Hepatocyte (in vitro differentiated cells): ENCODE results near the gene MICAL2. TPM values are rescaled to one million over a fixed set of nuclear protein-coding genes. Genes with fewer than 3 reads are reported as not detected.

Experiments used
- DNase-seq: peaks from one replicate; pipeline ENCODE4 v3.0.0-alpha.2; 2016; ENCODE audit warnings: low spot score
- H2AFZ ChIP-seq: fragments of 200-600 bp; sonication (generic); 2 replicates; pipeline ENCODE4 v1.6.0; 2016; ENCODE audit warnings: antibody characterized with exemption, mild to moderate bottlenecking
- H3K27ac ChIP-seq: fragments of 200-600 bp; sonication (generic); 2 replicates; pipeline ENCODE4 v1.5.1; 2016; ENCODE audit warnings: mild to moderate bottlenecking
- H3K27me3 ChIP-seq: fragments of 200-600 bp; sonication (generic); 2 replicates; pipeline ENCODE4 v1.6.1; 2016
- H3K36me3 ChIP-seq: fragments of 200-600 bp; sonication (generic); replicated peaks from 2 replicates; pipeline ENCODE4 v1.5.1; 2016; ENCODE audit warnings: low read depth; ENCODE audit not compliant: insufficient read depth
- H3K4me1 ChIP-seq: fragments of 200-600 bp; sonication (generic); 2 replicates; pipeline ENCODE4 v1.5.1; 2016; ENCODE audit warnings: mild to moderate bottlenecking, moderate library complexity; ENCODE audit not compliant: insufficient read depth
- H3K4me2 ChIP-seq: fragments of 200-600 bp; sonication (generic); 2 replicates; pipeline ENCODE4 v1.6.0; 2016
- H3K4me3 ChIP-seq: fragments of 200-600 bp; sonication (generic); 2 replicates; pipeline ENCODE4 v1.5.1; 2016; ENCODE audit warnings: mild to moderate bottlenecking
- H3K79me2 ChIP-seq: fragments of 200-600 bp; sonication (generic); 2 replicates; pipeline ENCODE4 v1.6.0; 2017; ENCODE audit warnings: mild to moderate bottlenecking
- H3K9me2 ChIP-seq: fragments of 200-600 bp; sonication (generic); replicated peaks from 2 replicates; pipeline ENCODE4 v1.6.0; 2017; ENCODE audit warnings: mild to moderate bottlenecking; ENCODE audit not compliant: insufficient read depth
- H3K9me3 ChIP-seq: fragments of 200-600 bp; sonication (generic); 2 replicates; pipeline ENCODE4 v1.5.1; 2016; ENCODE audit warnings: low read depth, mild to moderate bottlenecking
- H4K20me1 ChIP-seq: fragments of 200-600 bp; sonication (generic); 2 replicates; pipeline ENCODE4 v1.6.0; 2016; ENCODE audit warnings: mild to moderate bottlenecking; ENCODE audit not compliant: insufficient read depth, poor library complexity, severe bottlenecking
- CTCF ChIP-seq: fragments of 200-600 bp; sonication (generic); IDR thresholded peaks from 2 replicates; pipeline ENCODE4 v1.5.1; 2016; ENCODE audit warnings: antibody characterized with exemption, mild to moderate bottlenecking; ENCODE audit not compliant: poor library complexity
- EZH2 ChIP-seq: fragments of 200-600 bp; sonication (generic); IDR thresholded peaks from 2 replicates; pipeline ENCODE4 v1.6.1; 2016; ENCODE audit warnings: antibody characterized with exemption, mild to moderate bottlenecking, borderline replicate concordance
- EZH2phosphoT487 ChIP-seq: fragments of 200-600 bp; sonication (generic); IDR thresholded peaks from one replicate; pipeline ENCODE4 v1.6.1; 2018; ENCODE audit warnings: antibody characterized with exemption, mild to moderate bottlenecking, low read depth, moderate library complexity; ENCODE audit not compliant: unreplicated experiment, severe bottlenecking
- WGBS: methylation state at CpG from one replicate; pipeline ENCODE4 v1.1.6; 2016; ENCODE audit warnings: low lambda C conversion rate; ENCODE audit errors: missing lambda C conversion rate; 5-methylcytosine and 5-hydroxymethylcytosine counted together
- polyA plus RNA-seq: library from polyadenylated mRNA; unstranded; fragments of >200 nt; fragmentation: Nextera tagmentation; extraction: Ambion mirVana; gene quantifications from 2 replicates; pipeline ENCODE4 v1.2.1, GENCODE V29; 2016
- total RNA-seq: library from RNA; depleted of rRNA; stranded (reverse); fragments of >200 nt; gene quantifications from 2 replicates; pipeline ENCODE4 v1.2.3, GENCODE V29; 2014

Gene MICAL2
- total and polyA plus RNA-seq, 2 experiments from 2014 or later: 36.8 to 56.0 TPM

DNA sequence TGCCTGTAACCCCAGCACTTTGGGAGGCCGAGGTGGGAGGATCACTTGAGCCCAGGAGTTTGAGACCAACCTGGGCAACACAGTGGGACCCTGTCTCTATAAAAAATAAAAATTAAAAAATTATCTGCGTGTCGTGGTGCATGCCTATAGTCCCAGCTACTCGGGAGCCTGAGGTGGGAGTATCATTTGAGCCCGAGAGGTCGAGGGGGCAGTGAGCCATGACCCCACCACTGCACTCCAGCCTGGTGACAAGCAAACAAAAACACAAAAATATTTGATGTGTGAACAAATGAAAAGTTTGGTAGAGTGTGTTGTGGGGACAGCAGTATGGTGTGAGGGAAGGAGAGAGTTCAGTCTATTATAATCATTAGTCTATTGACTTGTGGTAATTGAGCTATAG, 176.2 kb downstream of the MICAL2 start:
- no peak for TF ChIP-seq EZH2phosphoT487
- no peak for TF ChIP-seq EZH2
- H3K4me1 ChIP-seq: peaks cover 20% of the 10 kb centered on the region

DNA sequence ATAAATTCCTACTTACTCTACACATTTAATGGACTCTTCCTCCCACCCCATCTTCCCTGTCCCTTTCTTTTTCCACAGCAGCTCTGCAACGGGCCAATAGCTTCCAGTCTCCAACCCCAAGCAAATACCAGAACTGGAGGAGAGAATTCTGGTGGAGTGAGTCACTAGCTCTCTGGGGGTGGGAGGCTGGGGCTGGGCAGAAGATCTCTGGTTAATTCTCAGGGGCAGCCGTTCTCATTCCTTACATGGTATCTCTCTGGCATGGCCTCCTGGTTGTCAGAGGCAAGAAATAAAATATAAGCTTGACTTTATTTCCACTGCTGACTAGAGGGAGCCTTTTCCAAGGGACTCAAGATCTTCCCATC, 176.6 kb downstream of the MICAL2 start:
- H3K4me2 ChIP-seq: no peak overlapping the region
- peak; percentile 75 for DNase-seq
- 19% methylated on average over 2 of the region's 2 CpGs for WGBS

More for the DNA sequence above, 176.2 kb downstream of the MICAL2 start:
- Histone ChIP-seq H3K4me2 (no peak overlapping the region), H4K20me1 (no peaks in the 10 kb centered on the region), H3K36me3 (no peaks in the 10 kb centered on the region), H3K27me3 (no peaks in the 10 kb centered on the region), H3K9me2 (no peaks in the 10 kb centered on the region), H2AFZ (no peak overlapping the region), H3K27ac (peak overlapping the region; percentile 56), H3K4me3 (no peak overlapping the region), H3K9me3 (no peaks in the 10 kb centered on the region), H3K79me2 (no peaks in the 10 kb centered on the region)
- WGBS: 95% methylated on average over 6 of the region's 6 CpGs
- DNase-seq: no peak

DNA sequence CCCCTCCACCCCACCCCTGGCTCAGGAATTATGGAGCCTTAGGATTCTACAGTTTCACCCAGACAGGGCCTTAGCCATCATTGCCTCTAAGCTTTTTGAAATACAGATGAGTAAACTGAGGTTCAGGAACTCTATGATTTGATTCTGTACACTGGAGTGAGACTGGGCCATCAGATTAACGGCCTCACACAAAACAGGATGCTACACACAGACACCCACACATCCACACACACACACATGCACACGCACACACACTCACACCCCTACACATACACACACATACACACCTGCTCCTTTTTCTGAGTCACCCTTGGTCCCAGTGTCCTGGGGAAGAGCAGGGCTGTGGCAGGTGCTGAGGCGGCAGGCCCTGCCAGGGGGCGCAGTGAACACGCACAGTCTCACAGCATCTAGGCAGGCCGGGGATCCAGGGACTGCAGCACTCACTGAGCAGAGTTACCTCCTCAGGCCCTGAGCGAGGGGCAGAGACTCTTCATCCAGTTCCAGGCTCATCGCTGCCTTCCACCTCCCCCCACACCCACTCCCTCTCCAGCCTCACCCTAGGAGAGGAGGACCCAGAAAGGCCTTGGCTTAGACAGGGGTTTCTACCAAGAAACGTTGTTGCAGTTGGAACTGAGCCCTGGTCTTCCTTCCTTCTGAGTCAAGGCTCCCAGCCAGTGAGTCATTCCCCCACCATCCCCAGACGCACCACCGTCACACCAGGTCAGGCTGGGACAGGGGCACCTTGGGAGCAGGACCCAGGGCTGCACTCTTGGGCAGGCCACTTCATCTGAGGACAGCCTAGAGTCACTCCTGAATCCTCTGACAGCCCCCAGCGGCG, 177.2 kb downstream of the MICAL2 start:
- H3K4me1 ChIP-seq: peaks cover 20% of the 10 kb centered on the region
- DNase-seq: peak; percentile 71
- no peaks in the 10 kb centered on the region for H3K9me3 ChIP-seq
- H3K9me2 ChIP-seq: no peaks in the 10 kb centered on the region
- H2AFZ ChIP-seq: no peak overlapping the region
- WGBS: 60% methylated on average over 13 of the region's 13 CpGs
- TF ChIP-seq CTCF (peak; percentile 45), EZH2 (no peak)
- H3K27me3 ChIP-seq: no peaks in the 10 kb centered on the region
- no peaks in the 10 kb centered on the region for H4K20me1 ChIP-seq
- no peak overlapping the region for H3K4me2 ChIP-seq
- H3K79me2 ChIP-seq: no peaks in the 10 kb centered on the region
- no peaks in the 10 kb centered on the region for H3K36me3 ChIP-seq
- no peak overlapping the region for H3K4me3 ChIP-seq
- H3K27ac ChIP-seq: peak overlapping the region; percentile 81

More for the DNA sequence above, 176.6 kb downstream of the MICAL2 start:
- Histone ChIP-seq H3K9me3 (no peaks in the 10 kb centered on the region), H3K27me3 (no peaks in the 10 kb centered on the region), H3K9me2 (no peaks in the 10 kb centered on the region), H3K4me1 (peaks cover 20% of the 10 kb centered on the region), H3K36me3 (no peaks in the 10 kb centered on the region), H3K79me2 (no peaks in the 10 kb centered on the region), H2AFZ (no peak overlapping the region), H4K20me1 (no peaks in the 10 kb centered on the region), H3K27ac (peak overlapping the region; percentile 81), H3K4me3 (no peak overlapping the region)
- TF ChIP-seq CTCF (no peak), EZH2phosphoT487 (no peak), EZH2 (no peak)

- TF ChIP-seq CTCF (peak; percentile 88), EZH2phosphoT487 (no peak), EZH2 (no peak)
- H3K27ac ChIP-seq: peak overlapping the region; percentile 81
- no peaks in the 10 kb centered on the region for H3K36me3 ChIP-seq
- H2AFZ ChIP-seq: no peak overlapping the region
- WGBS: 48% methylated on average over 12 of the region's 12 CpGs
- DNase-seq: peak; percentile 91
- H3K9me2 ChIP-seq: no peaks in the 10 kb centered on the region
- H3K9me3 ChIP-seq: no peaks in the 10 kb centered on the region
- H3K79me2 ChIP-seq: no peaks in the 10 kb centered on the region
- H3K4me2 ChIP-seq: no peak overlapping the region
- no peaks in the 10 kb centered on the region for H4K20me1 ChIP-seq
- H3K27me3 ChIP-seq: no peaks in the 10 kb centered on the region
- peaks cover 20% of the 10 kb centered on the region for H3K4me1 ChIP-seq
- no peak overlapping the region for H3K4me3 ChIP-seq
Measured at GRCh38 chr11:12288212-12288930, 178.0 kb downstream of the MICAL2 start.
